Pancreas (tissue), 10 donors: ENCODE data around the gene PTPN5. TPM values are rescaled to one million over a fixed set of nuclear protein-coding genes. Genes with fewer than 3 reads are reported as not detected.

Experiments used
- ATAC-seq, 4 donors: fragments of 200-7000 bp; cut with Tn5 transposase; one replicate each; pipeline versions ENCODE4 v1.8.0 to v1.9.1; 2020; ENCODE audit warnings: mild to moderate bottlenecking in 4 of 4, moderate library complexity in 4 of 4
- DNase-seq, 6 donors: peaks; one replicate each; pipeline ENCODE4 v3.0.0-alpha.2; 2020
- FAIRE-seq: peaks from 2 replicates; lab custom pipeline; 2012; peaks lifted over from hg19 to GRCh38; lab: Jason Lieb, UNC
- H3K27ac ChIP-seq, 4 donors: fragments of 200-600 bp; sonication (generic); 1 replicate in 3 of 4; 2 replicates in 1 of 4; pipeline versions ENCODE4 v1.5.0 to v1.8.0; 2020
- H3K27me3 ChIP-seq, 4 donors: fragments of 200-600 bp; one replicate each; pipeline ENCODE4 v1.8.0; 2021
- H3K36me3 ChIP-seq, 3 donors: fragments of 200-600 bp; sonication (generic) in 1 of 3; one replicate each; pipeline versions ENCODE4 v1.5.0 to v1.8.0; 2020 to 2021
- H3K4me1 ChIP-seq, 3 donors: fragments of 200-600 bp; one replicate each; pipeline ENCODE4 v1.8.0; 2021
- H3K4me3 ChIP-seq, 4 donors: fragments of 200-600 bp; sonication (generic) in 2 of 4; one replicate each; pipeline versions ENCODE4 v1.5.0 to v1.8.0; 2020 to 2021
- H3K9me3 ChIP-seq, 4 donors: fragments of 200-600 bp; one replicate each; pipeline ENCODE4 v1.8.0; 2021
- WGBS, 2 donors: extraction: QIAGEN DNeasy Blood & Tissue Kit; methylation state at CpG; one replicate each; pipeline ENCODE4 v1.1.7; 2013; 5-methylcytosine and 5-hydroxymethylcytosine counted together
- intact Hi-C, 3 donors: fragments of 100-400 bp; cut with DNase I; formaldehyde crosslinking; loops; one replicate each; pipeline versions ENCODE4 v1.11.1 to v1.14.2; 2022
- polyA plus RNA-seq, 2 donors: library from polyadenylated mRNA; stranded (reverse); fragments of 200-250 nt; gene quantifications; one replicate each; pipeline ENCODE4 v1.2.3, GENCODE V29; 2013
- total RNA-seq, 6 donors: library from RNA; stranded (reverse); fragmentation: NEBNext Ultra II Directional in 4 of 6; extraction: Animal tissue kit (Norgen Biotek cat#: 25700) in 4 of 6; gene quantifications; one replicate each; pipeline versions ENCODE4 v1.2.1 to v1.2.4, GENCODE V29; 2021 to 2023
- TF ChIP-seq, protein P1 (sequence below), 4 donors: fragments of 200-600 bp; sonication (generic) in 3 of 4; IDR thresholded peaks; one replicate each; pipeline versions ENCODE4 v1.5.0 to v1.8.0; 2021; ENCODE audit warnings: antibody characterized with exemption in 4 of 4
- donor health status: healthy with polysubstance abuse.
- donor health status: DM: no; HTN: no; CAD: no; lungs with moderate emphysema.
- donor health status: DM: no; HTN: no; CAD: no.
- donor health status: control.
- donor health status: control.
- donor health status: Bipolar disorder and iron deficiency.
- donor health status: DM: yes; HTN: yes; CAD: no.
- donor health status: DM: no; HTN: no; CAD: no.
- donor health status: DM: no; HTN: no; CAD: no.
- donor health status: DM: yes; HTN: yes; CAD: no.

Gene PTPN5
- total and polyA plus RNA-seq, 8 donors = 0.09 to 1.3 (median 0.38) TPM

- Histone ChIP-seq H3K27me3 (no peaks in the 10 kb centered on the region), H3K9me3 (no peaks in the 10 kb centered on the region), H3K4me1 (no peaks in the 10 kb centered on the region), H3K27ac (no peak overlapping the region), H3K36me3 (no peaks in the 10 kb centered on the region), H3K4me3 (peak overlapping the region in 1 of 4 donors; percentile 62)
- intact Hi-C loops = no loop called here
- ATAC-seq (no peak), DNase-seq (peak in 1 of 6 donors; percentile 1), FAIRE-seq (no peak)
- TF ChIP-seq, protein P1, sequence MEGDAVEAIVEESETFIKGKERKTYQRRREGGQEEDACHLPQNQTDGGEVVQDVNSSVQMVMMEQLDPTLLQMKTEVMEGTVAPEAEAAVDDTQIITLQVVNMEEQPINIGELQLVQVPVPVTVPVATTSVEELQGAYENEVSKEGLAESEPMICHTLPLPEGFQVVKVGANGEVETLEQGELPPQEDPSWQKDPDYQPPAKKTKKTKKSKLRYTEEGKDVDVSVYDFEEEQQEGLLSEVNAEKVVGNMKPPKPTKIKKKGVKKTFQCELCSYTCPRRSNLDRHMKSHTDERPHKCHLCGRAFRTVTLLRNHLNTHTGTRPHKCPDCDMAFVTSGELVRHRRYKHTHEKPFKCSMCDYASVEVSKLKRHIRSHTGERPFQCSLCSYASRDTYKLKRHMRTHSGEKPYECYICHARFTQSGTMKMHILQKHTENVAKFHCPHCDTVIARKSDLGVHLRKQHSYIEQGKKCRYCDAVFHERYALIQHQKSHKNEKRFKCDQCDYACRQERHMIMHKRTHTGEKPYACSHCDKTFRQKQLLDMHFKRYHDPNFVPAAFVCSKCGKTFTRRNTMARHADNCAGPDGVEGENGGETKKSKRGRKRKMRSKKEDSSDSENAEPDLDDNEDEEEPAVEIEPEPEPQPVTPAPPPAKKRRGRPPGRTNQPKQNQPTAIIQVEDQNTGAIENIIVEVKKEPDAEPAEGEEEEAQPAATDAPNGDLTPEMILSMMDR (IDR thresholded peaks at IDR 0.05) = no peak
- WGBS, 2 donors = 81 to 85% methylated on average over 5 of the region's 5 CpGs
Observed at GRCh38 chr11:18720091-18720807, 71.3 kb downstream of the PTPN5 start.

GRCh38 chr11:18715476-18715875 lies 76.1 kb downstream of the PTPN5 start:
- Histone ChIP-seq H3K4me1 (no peaks in the 10 kb centered on the region), H3K27ac (no peak overlapping the region), H3K27me3 (no peaks in the 10 kb centered on the region), H3K36me3 (no peaks in the 10 kb centered on the region), H3K9me3 (no peaks in the 10 kb centered on the region), H3K4me3 (no peak overlapping the region)
- intact Hi-C loops = no loop called here
- FAIRE-seq (no peak), ATAC-seq (no peak), DNase-seq (no peak)
- 72 to 80% methylated on average over 7 of the region's 7 CpGs for WGBS, 2 donors
- TF ChIP-seq, protein P1 (IDR thresholded peaks at IDR 0.05) = no peak

- TF ChIP-seq, protein P1 (IDR thresholded peaks at IDR 0.05) = no peak
- no peaks in the 10 kb centered on the region for H3K36me3 ChIP-seq
- no peak for DNase-seq
- no peak for FAIRE-seq
- no peaks in the 10 kb centered on the region for H3K27me3 ChIP-seq
- H3K9me3 ChIP-seq = no peaks in the 10 kb centered on the region
- ATAC-seq = no peak
- H3K4me3 ChIP-seq = no peak overlapping the region
- 71 to 81% methylated on average over 10 of the region's 10 CpGs for WGBS, 2 donors
- intact Hi-C loops = no loop called here
- H3K4me1 ChIP-seq = no peaks in the 10 kb centered on the region
- H3K27ac ChIP-seq = no peak overlapping the region
Observed at GRCh38 chr11:18714443-18714780, 77.2 kb downstream of the PTPN5 start.

DNA sequence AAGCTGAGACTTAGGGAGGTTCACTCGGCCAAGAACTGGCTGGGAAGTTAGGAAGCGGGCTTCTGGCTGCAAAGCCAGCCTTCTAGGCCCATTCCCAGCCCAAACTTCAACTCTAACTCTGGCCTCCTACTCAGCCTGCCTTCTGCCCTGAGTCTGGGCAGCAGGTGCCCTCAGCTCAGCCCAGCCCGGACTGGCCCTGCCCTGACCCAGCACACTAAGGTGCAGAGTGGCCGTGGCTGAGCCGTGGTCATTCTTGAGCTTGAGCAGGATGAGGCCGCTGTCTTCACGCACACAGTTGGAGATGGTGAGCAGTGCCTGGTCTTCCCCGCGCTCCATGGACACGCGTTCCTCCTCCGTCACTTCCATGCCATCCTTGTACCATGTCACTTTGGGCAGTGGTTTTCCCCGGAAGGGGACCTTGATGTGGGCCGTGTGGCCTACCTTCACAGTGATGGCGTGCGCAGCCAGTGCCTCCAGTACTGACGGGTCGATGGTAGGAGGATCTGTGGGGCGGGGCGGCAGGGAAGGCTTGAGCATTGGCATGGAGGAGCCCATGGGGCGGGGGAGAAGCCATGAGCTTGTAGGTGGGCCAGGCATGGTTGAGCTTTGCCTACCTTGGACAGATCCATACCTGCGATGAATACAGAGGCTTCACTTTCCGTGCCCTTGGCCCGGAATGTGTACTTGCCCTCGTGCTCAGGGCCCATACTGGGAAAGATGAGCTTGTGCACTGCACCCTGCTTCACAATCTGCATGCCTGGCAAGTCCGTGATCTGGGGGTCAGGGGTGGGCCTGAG lies 77.8 kb downstream of the PTPN5 start:
- TF ChIP-seq, protein P1 (IDR thresholded peaks at IDR 0.05) = no peak
- ATAC-seq = no peak
- H3K9me3 ChIP-seq = no peaks in the 10 kb centered on the region
- H3K27ac ChIP-seq = no peak overlapping the region
- no peak for DNase-seq
- H3K27me3 ChIP-seq = no peaks in the 10 kb centered on the region
- FAIRE-seq = no peak
- no peak overlapping the region for H3K4me3 ChIP-seq
- 88 to 91% methylated on average over 26 of the region's 26 CpGs for WGBS, 2 donors
- no peaks in the 10 kb centered on the region for H3K4me1 ChIP-seq
- no peaks in the 10 kb centered on the region for H3K36me3 ChIP-seq
- intact Hi-C loops = no loop called here

DNA sequence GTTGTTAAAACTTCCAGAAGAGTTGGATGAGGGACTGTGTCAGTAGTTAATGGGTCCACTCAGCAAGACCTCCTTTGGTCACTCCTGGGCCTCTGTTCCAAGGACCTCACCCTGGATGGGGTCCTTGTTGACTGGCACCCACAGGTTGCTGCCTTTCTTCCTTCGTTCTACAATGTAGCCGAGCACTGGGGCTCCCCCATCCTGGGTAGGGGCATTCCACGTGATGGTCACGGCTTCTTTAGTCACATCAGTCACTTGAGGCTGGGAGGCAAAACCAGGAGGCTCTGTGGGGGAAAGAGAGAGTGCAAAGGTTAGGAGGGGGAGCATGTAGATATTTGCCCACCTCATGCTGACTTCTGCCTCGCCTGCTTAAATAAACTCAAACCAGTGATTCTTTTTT lies 81.1 kb downstream of the PTPN5 start:
- no peak for ATAC-seq
- Histone ChIP-seq H3K9me3 (no peaks in the 10 kb centered on the region), H3K36me3 (no peaks in the 10 kb centered on the region), H3K27me3 (no peaks in the 10 kb centered on the region), H3K27ac (no peak overlapping the region), H3K4me1 (peaks cover 3 to 4% (median 3%) of the 10 kb centered on the region in 3 donors), H3K4me3 (no peak overlapping the region)
- FAIRE-seq = no peak
- intact Hi-C loops = no loop called here
- TF ChIP-seq, protein P1 (IDR thresholded peaks at IDR 0.05) = no peak
- WGBS, 2 donors = 75 to 86% methylated on average over 5 of the region's 5 CpGs
- DNase-seq = no peak
